ENCODE measurements around the gene NCOR2.

The NCOR2 gene

GRCh38 chr12:124524231-124524925, 43.0 kb downstream of the NCOR2 start:
- peak; percentile 87 for DNase-seq

GRCh38 chr12:124523071-124523470, 44.3 kb downstream of the NCOR2 start:
- no peak for DNase-seq

- no peak for DNase-seq
Measured at GRCh38 chr12:124520907-124521306, 46.5 kb downstream of the NCOR2 start.

- DNase-seq = peak; percentile 52
Measured at GRCh38 chr12:124520265-124520701, 47.1 kb downstream of the NCOR2 start.

GRCh38 chr12:124519746-124520145, 47.7 kb downstream of the NCOR2 start:
- no peak for DNase-seq

GRCh38 chr12:124518051-124518932, 49.1 kb downstream of the NCOR2 start:
- peak; percentile 100 for DNase-seq
